GM21367 (cell line): ENCODE results near the gene SPATA31C1.
"Not testable (repeated sequence)": the region's sequence is repeated elsewhere in the genome, so short reads cannot be mapped to it uniquely, and the experiment has no call there.

Experiments used
- ATAC-seq: cut with Tn5 transposase; IDR thresholded peaks from one replicate; pipeline ENCODE4 v1.9.1; 2021; ENCODE audit not compliant: unreplicated experiment

Gene SPATA31C1

GRCh38 chr9:87886210-87886932 is 31.4 kb upstream of the SPATA31C1 start:
- no peak for ATAC-seq

GRCh38 chr9:87886933-87887505 is 30.7 kb upstream of the SPATA31C1 start:
- ATAC-seq = no peak

- no peak for ATAC-seq
Observed at GRCh38 chr9:87887661-87888480, 29.9 kb upstream of the SPATA31C1 start.

- no peak for ATAC-seq
Observed at GRCh38 chr9:87888501-87888900, 29.3 kb upstream of the SPATA31C1 start.

- ATAC-seq = no peak
Observed at GRCh38 chr9:87889065-87889881, 28.5 kb upstream of the SPATA31C1 start.

- no peak for ATAC-seq
Observed at GRCh38 chr9:87889882-87890252, 27.9 kb upstream of the SPATA31C1 start.

GRCh38 chr9:87890837-87891236 is 26.9 kb upstream of the SPATA31C1 start:
- no peak for ATAC-seq

GRCh38 chr9:87891754-87892153 is 26.0 kb upstream of the SPATA31C1 start:
- ATAC-seq = no peak

GRCh38 chr9:87892956-87893355 is 24.8 kb upstream of the SPATA31C1 start:
- no peak for ATAC-seq

GRCh38 chr9:87894998-87895625 is 22.6 kb upstream of the SPATA31C1 start:
- ATAC-seq = no peak

GRCh38 chr9:87896891-87897290 is 20.9 kb upstream of the SPATA31C1 start:
- ATAC-seq = no peak

GRCh38 chr9:87898151-87898550 is 19.6 kb upstream of the SPATA31C1 start:
- no peak for ATAC-seq

- ATAC-seq = not testable (repeated sequence)
Observed at GRCh38 chr9:87902371-87902770, 15.4 kb upstream of the SPATA31C1 start.

GRCh38 chr9:87909310-87910041 is 8.3 kb upstream of the SPATA31C1 start:
- no peak for ATAC-seq

- ATAC-seq = no peak
Observed at GRCh38 chr9:87910821-87911220, 6.9 kb upstream of the SPATA31C1 start.

- not testable (repeated sequence) for ATAC-seq
Observed at GRCh38 chr9:87919013-87919412, 1.3 kb downstream of the SPATA31C1 start.

GRCh38 chr9:87921561-87921960 is 3.8 kb downstream of the SPATA31C1 start:
- not testable (repeated sequence) for ATAC-seq

- ATAC-seq = not testable (repeated sequence)
Observed at GRCh38 chr9:87923012-87923411, 5.2 kb downstream of the SPATA31C1 start.

- not testable (repeated sequence) for ATAC-seq
Observed at GRCh38 chr9:87924851-87925250, 7.1 kb downstream of the SPATA31C1 start.

- ATAC-seq = not testable (repeated sequence)
Observed at GRCh38 chr9:87929152-87929551, 11.4 kb downstream of the SPATA31C1 start.
